Measurements from ENCODE around the gene GPATCH11.

DNA sequence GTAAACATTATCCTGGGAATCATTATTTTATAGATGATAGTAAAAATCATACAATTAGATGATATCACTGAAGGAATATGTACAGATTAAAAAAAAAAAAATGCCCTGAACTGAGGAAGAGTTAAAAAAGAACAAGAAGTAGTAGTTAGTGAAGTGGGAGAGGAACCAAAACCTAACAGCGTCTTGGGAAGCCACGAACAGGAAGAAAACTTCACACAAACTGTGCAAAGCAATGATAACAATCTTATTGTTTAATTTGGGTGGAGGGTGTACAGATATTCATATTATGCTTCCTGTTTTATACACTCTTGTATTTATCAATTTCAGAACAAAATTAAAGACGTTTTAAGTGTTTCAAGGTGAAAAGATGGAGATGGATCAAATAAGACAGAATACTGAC lies 3.6 kb upstream of the GPATCH11 start:
- TF ChIP-seq CTCF (conservative IDR thresholded peaks at IDR 0.05) (no peak), EZH2 (IDR thresholded peaks at IDR 0.05; ENCODE audit: low read depth) (no peak)
